Activated T-cell treated with anti-CD3 and anti-CD28 coated beads, Interleukin-2, amount 50 U/mL, for 72 hours (primary cell): Measurements from ENCODE around the gene ADA. TPM values are rescaled to one million over a fixed set of nuclear protein-coding genes. Genes with fewer than 3 reads are reported as not detected.

Source experiments
- ATAC-seq, 2 donors: fragments of 150-1000 bp; cut with Tn5 transposase; replicated peaks in 1 of 2; 2 replicates each; pipeline ENCODE4 v1.10.0; 2021; ENCODE audit warnings: moderate library complexity in 2 of 2, mild to moderate bottlenecking in 1 of 2
- DNase-seq, 2 donors: peaks; one replicate each; pipeline ENCODE4 v3.0.0; 2021 to 2022; ENCODE audit warnings: mixed read lengths in 1 of 2
- H3K27ac Mint-ChIP-seq: one replicate; pipeline ENCODE4 v1.8.0; 2022; ENCODE audit warnings: mild to moderate bottlenecking, moderate library complexity, mixed read lengths
- H3K27me3 Mint-ChIP-seq: one replicate; pipeline ENCODE4 v1.8.0; 2022; ENCODE audit warnings: low read depth, mixed read lengths
- H3K36me3 Mint-ChIP-seq, 2 donors: one replicate each; pipeline ENCODE4 v1.8.0; 2022; ENCODE audit warnings: mixed read lengths in 2 of 2, mild to moderate bottlenecking in 1 of 2; ENCODE audit not compliant: insufficient read depth in 2 of 2
- H3K4me1 Mint-ChIP-seq: one replicate; pipeline ENCODE4 v1.8.0; 2022; ENCODE audit warnings: low read depth, mixed read lengths
- H3K4me3 Mint-ChIP-seq, 2 donors: one replicate each; pipeline ENCODE4 v1.8.0; 2022; ENCODE audit warnings: mild to moderate bottlenecking in 2 of 2, mixed read lengths in 2 of 2, moderate library complexity in 2 of 2
- H3K9me3 Mint-ChIP-seq, 2 donors: one replicate each; pipeline ENCODE4 v1.8.0; 2022; ENCODE audit warnings: mixed read lengths in 2 of 2
- total RNA-seq, 2 donors: library from RNA; stranded (reverse); gene quantifications; one replicate each; pipeline ENCODE4 v1.2.3, GENCODE V29; 2022

The ADA gene
- total RNA-seq, 2 donors from 2014 or later = 26.7 to 43.4 TPM

GRCh38 chr20:44582311-44583025 lies 69.0 kb downstream of the ADA start, which contains the start of gene PKIG:
PKIG (plus strand) TSS chr20:44582579; CDS start chr20:44614557, 31,978 bp downstream.
- no peak for ATAC-seq
- no peak within 1 kb of the TSS for H3K4me3 Mint-ChIP-seq
- peaks cover 8% of the 10 kb centered on the region for H3K4me1 Mint-ChIP-seq
- DNase-seq = no peak
- no peak within 1 kb of the TSS for H3K27ac Mint-ChIP-seq
- peaks cover 0 to 2% of the 10 kb centered on the region in 2 donors for H3K9me3 Mint-ChIP-seq
- H3K27me3 Mint-ChIP-seq = peaks cover 6% of the 10 kb centered on the region
- H3K36me3 Mint-ChIP-seq = peaks cover 0 to 2% of the 10 kb centered on the region in 2 donors

GRCh38 chr20:44581515-44581914 lies 70.0 kb downstream of the ADA start:
- peaks cover 0 to 2% of the 10 kb centered on the region in 2 donors for H3K36me3 Mint-ChIP-seq
- no peak for DNase-seq
- peaks cover 6% of the 10 kb centered on the region for H3K27me3 Mint-ChIP-seq
- no peak overlapping the region for H3K4me3 Mint-ChIP-seq
- peaks cover 18% of the 10 kb centered on the region for H3K4me1 Mint-ChIP-seq
- H3K9me3 Mint-ChIP-seq = peaks cover 0 to 2% of the 10 kb centered on the region in 2 donors
- no peak for ATAC-seq
- no peak overlapping the region for H3K27ac Mint-ChIP-seq

GRCh38 chr20:44580581-44581268 lies 70.8 kb downstream of the ADA start:
- Mint-ChIP-seq H3K36me3 (peaks cover 0 to 2% of the 10 kb centered on the region in 2 donors), H3K4me1 (peaks cover 19% of the 10 kb centered on the region), H3K4me3 (no peak overlapping the region), H3K27ac (no peak overlapping the region), H3K9me3 (peaks cover 0 to 2% of the 10 kb centered on the region in 2 donors), H3K27me3 (peaks cover 6% of the 10 kb centered on the region)
- DNase-seq = no peak
- peak in 1 of 2 donors; percentile 36 for ATAC-seq

- no peak for DNase-seq
- H3K36me3 Mint-ChIP-seq = peaks cover 0 to 2% of the 10 kb centered on the region in 2 donors
- no peak for ATAC-seq
- H3K27me3 Mint-ChIP-seq = peaks cover 6% of the 10 kb centered on the region
- H3K9me3 Mint-ChIP-seq = peaks cover 0 to 2% of the 10 kb centered on the region in 2 donors
- no peak overlapping the region for H3K4me3 Mint-ChIP-seq
- no peak overlapping the region for H3K27ac Mint-ChIP-seq
- H3K4me1 Mint-ChIP-seq = peaks cover 16% of the 10 kb centered on the region
These were observed 72.0 kb downstream of the ADA start for GRCh38 chr20:44579313-44580081.

GRCh38 chr20:44576297-44576696 lies 75.2 kb downstream of the ADA start:
- peak in 1 of 2 donors; percentile 43 for ATAC-seq
- peak overlapping the region in 1 of 2 donors; percentile 4 for H3K4me3 Mint-ChIP-seq
- peak in 1 of 2 donors; percentile 12 for DNase-seq
- peak overlapping the region; percentile 27 for H3K27ac Mint-ChIP-seq
- H3K9me3 Mint-ChIP-seq = peaks cover 0 to 2% of the 10 kb centered on the region in 2 donors
- peaks cover 0 to 2% of the 10 kb centered on the region in 2 donors for H3K36me3 Mint-ChIP-seq
- H3K27me3 Mint-ChIP-seq = no peaks in the 10 kb centered on the region
- peaks cover 25% of the 10 kb centered on the region for H3K4me1 Mint-ChIP-seq

- Mint-ChIP-seq H3K9me3 (peaks cover 0 to 2% of the 10 kb centered on the region in 2 donors), H3K27ac (no peak overlapping the region), H3K4me1 (peaks cover 27% of the 10 kb centered on the region), H3K36me3 (peaks cover 0 to 2% of the 10 kb centered on the region in 2 donors), H3K27me3 (no peaks in the 10 kb centered on the region), H3K4me3 (no peak overlapping the region)
- ATAC-seq (no peak), DNase-seq (no peak)
These were observed 77.1 kb downstream of the ADA start for GRCh38 chr20:44574372-44574771.

GRCh38 chr20:44573501-44573869 lies 78.0 kb downstream of the ADA start:
- H3K4me1 Mint-ChIP-seq = peaks cover 27% of the 10 kb centered on the region
- no peak overlapping the region for H3K27ac Mint-ChIP-seq
- H3K9me3 Mint-ChIP-seq = peaks cover 0 to 1% of the 10 kb centered on the region in 2 donors
- DNase-seq = no peak
- no peak for ATAC-seq
- H3K27me3 Mint-ChIP-seq = no peaks in the 10 kb centered on the region
- H3K4me3 Mint-ChIP-seq = no peak overlapping the region
- H3K36me3 Mint-ChIP-seq = peaks cover 0 to 2% of the 10 kb centered on the region in 2 donors

- no peak for DNase-seq
- no peak overlapping the region for H3K4me3 Mint-ChIP-seq
These were observed 78.7 kb downstream of the ADA start for GRCh38 chr20:44572551-44573500.

GRCh38 chr20:44571362-44571988 lies 80.0 kb downstream of the ADA start:
- peaks cover 15% of the 10 kb centered on the region for H3K4me1 Mint-ChIP-seq
- DNase-seq (no peak), ATAC-seq (no peak)
- no peaks in the 10 kb centered on the region for H3K27me3 Mint-ChIP-seq
- no peak overlapping the region for H3K4me3 Mint-ChIP-seq
- H3K27ac Mint-ChIP-seq = no peak overlapping the region
- no peaks in the 10 kb centered on the region for H3K9me3 Mint-ChIP-seq
- no peaks in the 10 kb centered on the region for H3K36me3 Mint-ChIP-seq

More at GRCh38 chr20:44572551-44573500, 78.7 kb downstream of the ADA start:
- Mint-ChIP-seq H3K4me1 (peaks cover 27% of the 10 kb centered on the region), H3K36me3 (no peaks in the 10 kb centered on the region), H3K27ac (no peak overlapping the region), H3K27me3 (no peaks in the 10 kb centered on the region), H3K9me3 (no peaks in the 10 kb centered on the region)
- ATAC-seq = no peak

- DNase-seq = no peak
- Mint-ChIP-seq H3K4me1 (peaks cover 10% of the 10 kb centered on the region), H3K27me3 (no peaks in the 10 kb centered on the region), H3K27ac (no peak overlapping the region), H3K4me3 (no peak overlapping the region), H3K9me3 (no peaks in the 10 kb centered on the region), H3K36me3 (no peaks in the 10 kb centered on the region)
- no peak for ATAC-seq
These were observed 81.1 kb downstream of the ADA start for GRCh38 chr20:44570367-44570766.
